NCI-H1048 (cell line): ENCODE data around the gene DCTN4.

Source experiments
- DNase-seq: peaks from one replicate; lab custom pipeline; 2025; lab: John Stamatoyannopoulos, UW

Gene DCTN4

DNA sequence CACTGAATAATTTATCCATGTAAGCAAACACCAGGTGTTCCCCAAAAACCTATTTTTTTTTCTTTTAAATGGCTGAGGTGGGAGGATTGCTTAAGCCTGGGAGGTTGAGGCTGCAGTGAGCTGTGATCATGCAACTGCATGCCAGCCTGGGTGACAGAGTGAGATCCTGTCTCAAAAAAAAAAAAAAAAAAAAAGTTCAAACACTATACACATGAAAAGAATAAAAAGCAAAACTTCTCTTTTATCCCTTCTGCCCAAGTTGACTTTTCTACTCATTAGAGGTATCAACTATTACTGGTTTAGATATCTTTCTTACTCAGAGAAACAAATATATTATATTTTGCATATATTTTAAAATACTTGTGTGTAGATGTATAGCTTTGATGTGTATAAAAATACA lies 17.8 kb downstream of the DCTN4 start:
- no peak for DNase-seq

DNA sequence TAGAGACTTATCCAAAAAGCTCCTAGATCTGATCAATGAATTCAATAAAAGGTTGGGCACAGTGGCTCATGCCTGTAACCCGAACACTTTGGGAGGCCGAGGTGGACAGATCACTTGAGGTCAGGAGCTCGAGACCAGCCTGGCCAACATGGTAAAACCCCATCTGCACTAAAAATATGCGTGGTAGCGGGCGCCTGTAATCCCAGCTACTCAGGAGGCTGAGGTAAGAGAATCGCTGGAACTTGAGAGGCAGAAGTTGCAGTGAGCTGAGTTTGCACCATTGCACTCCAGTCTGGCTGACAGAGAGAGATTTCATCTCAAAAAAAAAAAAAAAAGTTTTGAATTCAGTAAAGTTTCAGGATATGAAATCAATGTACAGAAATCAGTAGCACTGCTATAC lies 20.0 kb downstream of the DCTN4 start:
- no peak for DNase-seq

DNA sequence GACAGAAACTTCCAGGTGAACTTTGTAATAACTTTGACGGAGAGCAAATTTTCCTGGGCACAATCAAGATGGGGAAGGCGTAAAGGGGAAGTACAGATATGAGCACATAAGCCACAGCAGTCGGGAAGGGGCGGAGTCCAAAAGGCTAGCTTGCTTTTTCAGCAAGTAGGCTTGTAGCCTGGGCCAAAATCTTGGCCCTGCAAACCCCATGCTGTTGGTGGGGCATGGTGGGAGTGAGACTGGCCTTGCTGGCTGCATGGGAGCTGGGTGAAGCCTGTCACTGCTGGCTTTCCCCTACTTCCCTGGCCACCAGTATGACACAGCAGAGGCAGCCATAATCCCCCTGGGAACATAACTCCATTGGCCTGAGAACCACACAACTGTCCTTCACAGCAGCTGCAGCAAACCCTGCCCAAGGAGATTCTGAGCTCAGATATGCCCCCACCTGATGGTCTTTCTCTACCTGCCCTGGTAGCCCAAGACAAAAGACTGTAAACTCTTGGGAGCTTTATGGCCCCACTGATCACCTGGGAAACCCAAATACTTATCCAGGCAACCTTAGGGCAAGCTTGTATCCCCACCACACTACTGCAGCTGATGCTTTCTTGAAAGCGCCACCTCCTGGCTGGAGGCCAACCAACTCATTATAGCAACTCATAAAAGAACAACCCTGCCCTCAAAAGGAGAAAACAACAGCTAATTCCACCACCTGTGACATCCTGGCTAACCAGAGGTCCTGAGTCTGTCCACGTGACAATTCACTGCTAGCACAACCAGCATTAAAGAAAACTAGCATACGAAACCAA lies 24.0 kb downstream of the DCTN4 start:
- no peak for DNase-seq

DNA sequence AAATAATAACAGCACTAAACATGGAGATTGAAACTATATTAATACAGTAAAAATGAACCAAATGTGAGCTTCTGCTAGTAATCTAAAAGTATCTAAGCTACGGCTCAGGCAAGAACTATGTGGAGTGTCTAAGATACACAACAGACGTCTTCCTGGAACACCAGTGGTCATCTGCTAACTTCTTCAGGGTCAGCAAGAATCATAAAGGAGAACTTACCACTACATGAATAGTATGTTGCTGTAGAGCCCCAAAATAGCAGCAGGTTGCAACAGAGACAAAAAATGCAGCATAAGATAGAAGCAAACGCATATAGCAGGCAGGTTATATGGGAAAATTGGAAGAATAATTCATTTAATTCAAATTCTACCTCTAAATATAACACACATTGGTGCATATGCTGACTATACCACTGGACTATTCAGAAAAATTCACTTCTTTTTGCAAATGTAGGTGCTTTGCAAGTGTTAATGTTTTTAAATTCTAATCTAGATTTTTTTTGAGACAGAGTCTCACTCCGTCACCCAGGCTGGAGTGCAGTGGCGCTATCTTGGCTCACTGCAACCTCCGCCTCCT lies 27.1 kb downstream of the DCTN4 start:
- DNase-seq, result no peak

DNA sequence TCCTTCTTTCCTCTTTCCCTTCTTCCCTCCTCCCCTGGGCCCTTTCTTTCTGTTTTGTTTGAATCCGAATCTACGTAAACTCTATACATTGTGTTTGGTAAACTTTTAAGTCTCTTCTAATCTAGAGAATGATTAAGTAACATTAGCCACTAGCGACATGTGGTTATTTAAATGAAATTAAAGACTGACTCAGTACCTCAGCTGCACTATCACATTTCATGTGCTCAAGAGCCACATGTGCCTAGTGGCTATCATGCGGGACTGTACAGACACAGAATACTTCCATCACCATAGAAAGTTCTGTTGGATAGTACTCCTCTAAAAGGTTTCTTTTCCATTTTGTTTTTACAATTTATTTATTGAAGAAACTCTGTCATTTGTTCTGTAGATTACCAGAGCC lies 29.0 kb downstream of the DCTN4 start:
- DNase-seq, result no peak

DNA sequence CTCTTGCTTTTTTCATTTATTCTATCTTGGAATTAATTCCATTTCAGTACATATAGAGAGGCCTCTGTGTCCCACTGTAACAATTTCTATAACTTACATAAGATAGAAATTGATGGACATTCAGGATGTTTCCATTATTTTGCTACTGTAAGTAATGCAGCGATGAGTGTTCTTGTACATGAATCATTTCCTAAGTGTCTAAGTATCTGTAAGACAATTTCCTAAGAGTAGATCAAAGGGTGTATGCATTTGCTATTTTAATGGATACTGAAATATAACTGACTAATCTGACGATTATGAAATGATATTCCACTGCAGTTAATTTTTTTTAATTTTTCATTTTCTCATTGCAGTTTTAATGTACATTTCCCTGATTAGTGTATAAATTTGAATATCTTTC lies 35.0 kb downstream of the DCTN4 start:
- no peak for DNase-seq

DNA sequence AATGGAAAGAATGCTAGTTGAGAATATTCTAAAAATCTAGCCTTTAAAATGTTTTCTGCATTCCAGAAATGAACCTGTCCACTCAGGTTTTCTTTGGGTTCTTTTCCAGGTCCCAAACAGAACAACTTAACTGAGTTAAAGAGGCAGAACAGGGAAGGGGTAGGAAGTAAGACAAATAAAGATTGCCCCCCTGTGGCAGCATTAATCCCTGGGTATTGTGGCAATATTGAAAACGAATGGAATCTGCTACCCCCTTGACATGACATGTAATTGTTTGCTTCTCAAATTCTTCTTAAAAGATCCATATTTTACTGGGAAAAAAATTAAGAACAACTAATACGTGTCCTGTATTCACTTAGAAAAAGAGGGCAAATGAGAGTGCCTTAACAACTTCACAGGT lies 48.7 kb downstream of the DCTN4 start:
- no peak for DNase-seq

DNA sequence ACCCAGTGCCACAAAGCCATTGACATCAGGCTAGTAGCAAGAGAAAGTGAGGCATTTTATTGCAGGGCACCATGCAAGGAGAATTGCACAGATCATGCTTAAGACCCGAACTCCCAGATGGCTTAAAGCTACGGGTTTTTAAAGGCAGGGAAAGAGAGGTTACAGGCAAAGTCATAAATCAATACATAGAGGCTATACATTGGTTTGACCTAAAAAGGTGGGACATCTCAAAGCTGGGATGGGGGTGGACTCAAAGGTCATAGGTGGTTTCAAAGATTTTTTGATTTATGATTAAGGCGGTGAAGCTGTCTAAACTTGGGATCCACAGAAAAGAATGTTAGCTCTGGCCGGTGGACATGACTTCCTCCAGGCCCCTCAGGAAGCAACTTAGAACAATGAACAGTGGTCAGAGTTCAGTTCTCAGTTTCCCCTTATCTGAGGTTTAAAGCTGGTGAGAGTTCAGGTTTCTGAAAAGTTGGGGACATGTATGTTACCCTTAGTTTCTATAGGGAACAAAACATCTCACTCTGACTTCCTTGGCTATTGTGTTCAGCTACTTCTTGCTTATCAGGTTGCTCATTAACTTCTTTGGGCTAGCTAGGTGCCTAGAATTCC lies 51.9 kb downstream of the DCTN4 start:
- no peak for DNase-seq

DNA sequence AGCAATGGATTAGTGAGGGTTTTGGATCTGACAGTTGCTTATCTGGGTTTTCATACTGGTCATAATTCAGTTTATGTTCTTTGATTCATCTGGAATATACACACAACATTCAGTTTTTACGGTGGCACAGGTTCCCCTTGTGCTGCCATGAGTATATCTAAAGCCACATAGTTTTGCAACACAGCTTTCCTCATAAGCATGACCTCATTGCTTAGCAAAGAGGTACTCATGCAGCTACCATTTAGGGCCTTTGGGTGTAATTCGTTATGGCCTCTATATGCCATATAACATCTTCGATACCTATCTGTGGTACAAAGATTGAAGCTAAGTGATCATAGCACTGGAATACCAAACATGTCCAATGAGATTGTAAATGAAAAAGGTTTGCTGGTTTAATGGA lies 55.1 kb downstream of the DCTN4 start:
- no peak for DNase-seq

DNA sequence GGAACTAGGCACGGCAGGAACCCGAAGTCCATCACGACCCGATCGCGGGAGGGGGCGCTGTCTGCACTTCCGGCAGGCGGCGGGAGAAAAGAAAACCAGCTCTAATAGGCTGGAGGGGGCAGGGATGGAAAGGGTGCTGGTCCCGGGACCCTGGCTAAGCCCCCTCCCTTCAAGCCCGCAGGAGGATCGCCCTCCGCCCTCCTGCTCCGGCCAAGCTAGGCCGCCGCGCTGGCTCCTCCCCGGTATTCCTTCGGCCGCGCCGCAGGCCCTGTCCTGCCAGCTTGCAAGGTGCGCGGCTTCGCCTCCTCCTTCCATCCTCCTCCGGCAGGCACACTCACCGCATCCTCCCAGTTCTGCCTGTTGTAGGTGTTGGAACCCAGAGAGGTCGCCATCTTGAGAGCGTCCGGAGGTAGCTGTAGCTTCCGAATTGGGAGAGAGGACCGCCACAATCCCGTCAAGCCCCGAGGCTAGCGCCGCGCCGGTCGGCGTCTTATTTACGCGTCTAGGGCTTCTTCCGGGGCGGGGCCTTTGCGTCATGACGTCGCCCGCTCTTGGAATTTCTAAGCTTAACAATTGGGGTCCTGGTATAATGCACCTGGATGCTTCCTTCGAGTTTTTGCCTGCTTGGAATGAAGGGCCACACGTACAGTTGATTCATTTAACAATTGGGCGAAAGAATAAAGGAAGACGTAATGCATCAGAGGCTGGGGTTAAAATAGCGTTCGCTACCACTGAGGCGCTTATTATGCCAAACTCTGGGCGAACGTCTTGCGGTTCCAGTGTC lies 58.0 kb downstream of the DCTN4 start, which contains the start of gene RBM22:
TSS of gene RBM22 (minus strand) at position 469 of the 784 bp plus-strand sequence. CDS start at position 392, 77 bp downstream.
- DNase-seq, result peak; percentile 80

DNA sequence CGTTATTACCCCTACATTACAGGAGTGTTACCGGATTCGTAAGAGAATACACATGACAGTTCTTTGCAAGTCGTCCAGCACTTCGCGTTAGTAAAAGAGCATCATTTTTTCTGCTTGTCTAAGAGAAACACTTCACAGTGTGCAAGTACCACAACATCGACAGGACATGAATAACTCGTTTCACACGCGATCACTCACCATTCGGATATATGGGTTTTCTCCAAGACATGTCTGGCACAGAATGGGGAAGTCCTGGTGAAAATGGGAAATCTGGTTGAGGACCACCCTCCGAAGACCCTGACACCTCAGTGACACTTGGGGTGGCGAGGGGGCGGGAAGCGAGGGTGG lies 58.6 kb downstream of the DCTN4 start:
- no peak for DNase-seq

DNA sequence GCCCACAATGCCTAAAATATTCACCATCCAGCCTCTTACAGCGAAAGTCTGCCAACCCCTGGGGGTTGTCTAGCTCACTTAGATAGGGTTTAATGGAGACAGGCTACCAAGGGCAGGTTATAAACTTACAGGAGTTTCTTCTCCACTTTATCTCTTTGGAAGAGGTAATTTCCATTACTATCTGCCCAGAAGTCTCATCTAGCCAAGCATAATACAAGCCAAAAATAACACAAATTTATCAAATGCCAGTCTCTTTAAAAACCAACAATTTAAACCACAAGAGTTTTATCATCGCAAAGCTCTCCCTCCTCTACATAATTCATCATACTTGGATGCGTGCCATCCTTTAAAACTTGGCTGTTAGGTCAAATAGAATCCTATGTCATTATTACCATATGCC lies 64.2 kb downstream of the DCTN4 start:
- no peak for DNase-seq

DNA sequence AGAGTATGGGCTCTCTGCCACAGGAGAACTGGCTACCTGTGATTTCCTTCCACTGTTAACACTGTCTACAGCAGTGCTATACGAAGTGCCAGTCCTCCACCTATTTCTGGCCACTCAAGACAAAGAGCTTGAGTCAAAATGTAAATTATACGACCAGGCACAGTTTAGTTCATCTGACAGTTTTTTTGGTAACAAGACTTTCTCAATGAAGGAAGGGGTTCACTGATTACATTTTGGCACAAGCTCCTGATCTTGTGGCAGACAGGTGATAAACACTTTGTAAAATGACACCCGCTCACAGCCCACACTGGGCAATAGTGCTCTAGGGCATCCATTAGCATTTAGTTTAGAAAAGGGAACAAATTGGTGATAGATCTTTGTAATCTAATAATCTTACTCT lies 66.5 kb downstream of the DCTN4 start:
- no peak for DNase-seq

DNA sequence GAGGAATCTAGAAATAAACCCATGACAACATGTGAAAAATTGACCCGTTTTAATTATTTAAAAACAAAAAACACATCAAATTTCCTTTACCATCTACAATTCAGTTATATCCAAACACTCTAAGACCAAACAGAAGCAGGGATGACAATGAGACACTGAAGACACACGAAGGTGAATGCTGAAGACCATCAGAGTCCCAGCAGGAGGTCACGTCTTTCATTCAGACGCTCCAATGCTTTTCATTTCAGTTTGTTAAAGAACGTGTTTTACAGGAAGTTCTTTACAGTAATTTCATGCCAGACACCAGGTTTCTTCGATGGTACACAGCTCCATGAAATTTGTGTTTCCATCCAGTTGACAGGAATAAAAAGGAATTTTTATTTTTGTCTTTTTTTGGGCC lies 68.1 kb downstream of the DCTN4 start:
- DNase-seq, result no peak

DNA sequence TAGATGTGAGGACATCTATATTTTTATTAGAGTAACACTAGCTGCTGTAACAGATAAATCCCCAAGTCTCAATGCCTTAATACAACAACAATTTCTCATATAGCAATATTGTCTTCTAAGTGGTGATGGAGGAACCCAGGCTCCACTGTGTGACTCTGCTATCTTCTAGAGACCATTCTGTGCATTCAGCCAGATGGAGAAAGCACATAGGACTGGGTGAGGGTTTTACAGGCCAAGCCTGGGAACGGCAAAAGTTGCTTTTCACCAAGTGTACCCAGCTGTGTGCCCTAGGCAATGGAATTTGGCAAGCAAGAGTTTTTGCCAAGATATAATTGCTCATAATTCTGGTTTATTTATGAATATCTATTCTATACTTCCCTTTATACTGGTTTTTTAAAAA lies 69.7 kb downstream of the DCTN4 start:
- no peak for DNase-seq

DNA sequence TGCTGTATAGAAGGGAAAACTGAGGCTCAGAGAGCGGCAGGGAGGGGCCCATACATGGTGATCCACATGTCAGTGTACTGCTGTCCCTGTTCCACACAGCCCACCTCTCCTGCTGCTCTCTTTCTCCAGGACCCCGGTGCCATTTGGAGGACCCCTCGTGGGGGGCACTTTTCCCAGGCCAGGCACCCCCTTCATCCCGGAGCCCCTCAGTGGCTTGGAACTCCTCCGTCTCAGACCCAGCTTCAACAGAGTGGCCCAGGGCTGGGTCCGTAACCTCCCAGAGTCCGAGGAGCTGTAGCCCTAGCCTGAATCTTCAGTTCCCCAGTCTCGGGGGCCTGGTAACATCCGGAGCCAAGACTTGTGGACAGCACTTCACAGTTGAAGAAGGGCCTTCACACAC lies 82.2 kb downstream of the DCTN4 start:
- no peak for DNase-seq

DNA sequence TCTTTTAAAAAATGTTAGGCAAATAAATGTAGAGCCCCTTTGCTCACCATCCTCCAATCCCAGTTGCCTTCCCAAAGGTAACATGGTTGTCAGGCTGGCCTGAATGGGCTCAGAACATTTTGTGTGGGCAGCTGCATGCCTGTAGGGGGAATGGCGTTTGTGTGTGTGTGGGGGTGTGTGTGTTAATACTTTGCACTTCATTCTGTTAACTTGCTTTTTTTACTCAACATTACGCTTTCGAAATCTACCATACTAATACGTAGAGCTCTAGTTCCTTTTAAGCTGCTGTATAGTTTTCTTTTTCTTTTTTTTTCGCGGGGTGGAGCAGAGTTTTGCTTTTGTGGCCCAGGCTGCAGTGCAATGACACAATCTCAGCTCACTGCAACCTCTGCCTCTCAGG lies 83.7 kb downstream of the DCTN4 start:
- no peak for DNase-seq

DNA sequence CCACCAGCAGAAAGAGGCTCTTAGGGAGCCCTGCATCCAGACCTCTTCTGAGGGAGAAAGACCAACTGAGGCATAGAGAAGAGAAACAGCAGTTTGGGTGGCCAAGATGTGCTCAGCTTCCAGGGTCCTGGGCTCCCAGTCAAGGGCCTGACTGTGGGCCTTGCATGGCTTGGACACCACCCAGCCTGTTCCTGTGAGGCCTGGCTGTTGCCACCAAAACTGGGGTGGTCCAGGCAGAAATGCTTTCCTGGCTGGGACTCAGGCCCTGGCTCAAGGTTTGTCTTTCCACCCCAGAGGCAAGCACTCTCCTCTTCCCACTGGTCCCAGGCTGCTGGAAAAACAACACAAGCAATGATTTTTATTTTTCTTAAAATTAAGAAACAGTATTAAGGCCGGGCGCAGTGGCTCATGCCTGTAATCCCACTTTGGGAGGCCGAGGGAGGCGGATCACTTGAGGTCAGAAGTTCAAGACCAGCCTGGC lies 84.4 kb downstream of the DCTN4 start:
- DNase-seq, result no peak

DNA sequence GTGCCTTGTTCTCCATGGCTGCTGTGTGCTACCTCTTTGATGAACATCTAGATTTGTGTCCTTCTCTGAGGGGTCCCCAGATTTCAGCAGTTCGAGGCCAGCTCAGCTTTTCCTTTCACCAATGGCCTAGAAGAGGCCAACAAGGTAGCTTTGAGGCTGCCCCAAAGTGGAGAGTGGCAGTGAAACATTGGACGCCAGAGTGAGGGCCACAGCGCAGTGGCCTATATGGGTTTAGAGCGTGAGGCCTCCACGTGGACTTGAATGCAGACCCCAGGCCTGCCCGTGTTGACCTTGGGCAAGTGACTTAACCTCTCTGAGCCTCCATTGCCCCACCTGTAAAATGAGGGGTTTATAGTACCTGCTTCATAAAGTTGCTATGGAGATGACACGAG lies 85.9 kb downstream of the DCTN4 start:
- DNase-seq, result no peak

DNA sequence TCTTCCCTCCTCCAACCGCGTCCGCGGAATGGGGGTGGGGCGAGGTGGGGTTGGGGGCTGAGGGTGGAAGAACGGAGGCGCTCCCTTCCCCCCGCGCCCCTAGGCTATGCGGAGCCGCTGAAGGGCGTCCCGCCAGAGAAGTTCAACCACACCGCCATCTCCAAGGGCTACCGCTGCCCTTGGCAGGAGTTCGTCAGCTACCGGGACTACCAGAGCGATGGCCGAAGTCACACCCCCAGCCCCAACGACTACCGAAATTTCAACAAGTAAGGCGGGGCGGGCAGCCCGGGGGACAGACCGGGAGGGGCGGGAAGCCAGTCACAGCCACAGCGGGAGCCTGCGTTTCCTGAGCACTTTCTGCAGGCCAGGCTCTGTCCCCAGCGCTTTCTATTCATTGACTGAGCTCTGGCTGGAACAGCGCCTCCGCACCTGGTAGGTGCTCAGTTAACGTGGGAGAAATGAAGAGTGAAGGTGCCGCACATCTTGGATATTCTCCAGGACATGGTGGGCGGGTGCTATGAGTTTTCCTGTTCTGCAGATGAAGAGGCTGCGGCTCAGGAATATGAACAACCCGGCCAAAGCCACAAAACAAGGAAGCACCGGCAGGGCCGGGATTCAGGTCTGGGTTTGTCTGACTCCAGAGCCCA lies 86.5 kb downstream of the DCTN4 start:
- no peak for DNase-seq

DNA sequence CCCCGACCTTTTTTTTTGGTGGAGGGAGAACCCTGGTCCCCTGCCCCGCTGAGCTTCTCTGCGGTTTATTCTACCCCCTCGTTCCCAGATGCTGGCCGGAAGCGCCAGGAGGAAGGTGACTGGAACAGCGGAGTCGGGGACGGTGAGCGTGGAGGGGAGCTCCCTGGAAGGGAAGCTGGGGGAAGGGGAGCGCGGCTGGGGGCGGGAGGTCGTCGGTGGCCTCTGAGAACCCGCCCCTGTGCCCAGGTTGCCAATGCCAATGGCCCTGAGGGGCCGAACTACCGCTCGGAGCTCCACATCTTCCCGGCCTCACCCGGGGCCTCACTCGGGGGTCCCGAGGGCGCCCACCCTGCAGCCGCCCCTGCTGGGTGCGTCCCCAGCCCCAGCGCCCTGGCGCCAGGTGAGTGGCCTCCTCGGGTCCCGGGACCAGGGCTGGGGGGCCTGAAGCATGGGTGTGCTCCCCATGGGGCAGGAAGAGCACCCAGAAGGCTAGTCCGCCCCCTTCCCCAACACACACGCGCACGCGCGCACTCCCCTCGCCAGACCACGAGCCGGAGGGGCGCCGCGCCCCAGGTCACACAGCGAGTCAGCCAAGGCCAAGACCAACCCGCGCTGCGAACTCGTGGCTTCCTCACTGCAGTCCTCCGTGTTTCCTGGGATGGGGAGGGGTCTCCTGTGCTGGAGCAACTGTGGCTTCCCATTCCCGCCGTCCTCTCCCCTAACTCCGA lies 87.1 kb downstream of the DCTN4 start:
- no peak for DNase-seq

DNA sequence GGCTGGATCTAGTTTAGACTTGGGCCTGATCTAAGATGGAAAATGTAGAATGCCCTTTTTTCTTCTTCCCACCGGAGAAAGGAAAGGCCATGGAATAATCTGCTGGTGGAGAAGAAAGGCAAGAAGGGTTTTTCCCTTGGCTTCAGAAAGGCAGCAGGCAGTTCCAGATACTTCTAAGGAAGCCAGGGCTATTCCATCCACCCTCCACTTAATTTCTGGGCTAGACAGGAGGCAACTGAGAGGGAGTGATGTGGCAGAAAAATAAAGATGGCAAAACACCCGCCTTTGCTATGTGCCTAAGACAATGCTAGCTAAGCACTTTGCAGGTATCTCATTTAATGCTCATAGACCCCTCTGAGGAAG lies 87.9 kb downstream of the DCTN4 start:
- DNase-seq, result no peak
